Upper lobe of left lung (tissue), 4 donors: ENCODE data around the gene TRIM44.

ENCODE experiments used
- CTCF ChIP-seq, 6 experiments: fragments of 450-650 bp in 4 of 6; fragments of 200-600 bp in 2 of 6; sonication (generic) in 2 of 6; IDR thresholded peaks; one replicate each; pipeline ENCODE4 v1.5.1; 2016 to 2019; ENCODE audit warnings: antibody characterized with exemption in 6 of 6
- POLR2A ChIP-seq, 4 donors: fragments of 450-650 bp; IDR thresholded peaks; one replicate each; pipeline ENCODE4 v1.5.1; 2016 to 2017; ENCODE audit warnings: antibody characterized with exemption in 4 of 4, mild to moderate bottlenecking in 2 of 4
- POLR2AphosphoS5 ChIP-seq, 2 donors: sonication (generic); formaldehyde crosslinking; IDR thresholded peaks; one replicate each; pipeline ENCODE4 v1.5.1; 2017; ENCODE audit warnings: antibody characterized with exemption in 2 of 2

DNA sequence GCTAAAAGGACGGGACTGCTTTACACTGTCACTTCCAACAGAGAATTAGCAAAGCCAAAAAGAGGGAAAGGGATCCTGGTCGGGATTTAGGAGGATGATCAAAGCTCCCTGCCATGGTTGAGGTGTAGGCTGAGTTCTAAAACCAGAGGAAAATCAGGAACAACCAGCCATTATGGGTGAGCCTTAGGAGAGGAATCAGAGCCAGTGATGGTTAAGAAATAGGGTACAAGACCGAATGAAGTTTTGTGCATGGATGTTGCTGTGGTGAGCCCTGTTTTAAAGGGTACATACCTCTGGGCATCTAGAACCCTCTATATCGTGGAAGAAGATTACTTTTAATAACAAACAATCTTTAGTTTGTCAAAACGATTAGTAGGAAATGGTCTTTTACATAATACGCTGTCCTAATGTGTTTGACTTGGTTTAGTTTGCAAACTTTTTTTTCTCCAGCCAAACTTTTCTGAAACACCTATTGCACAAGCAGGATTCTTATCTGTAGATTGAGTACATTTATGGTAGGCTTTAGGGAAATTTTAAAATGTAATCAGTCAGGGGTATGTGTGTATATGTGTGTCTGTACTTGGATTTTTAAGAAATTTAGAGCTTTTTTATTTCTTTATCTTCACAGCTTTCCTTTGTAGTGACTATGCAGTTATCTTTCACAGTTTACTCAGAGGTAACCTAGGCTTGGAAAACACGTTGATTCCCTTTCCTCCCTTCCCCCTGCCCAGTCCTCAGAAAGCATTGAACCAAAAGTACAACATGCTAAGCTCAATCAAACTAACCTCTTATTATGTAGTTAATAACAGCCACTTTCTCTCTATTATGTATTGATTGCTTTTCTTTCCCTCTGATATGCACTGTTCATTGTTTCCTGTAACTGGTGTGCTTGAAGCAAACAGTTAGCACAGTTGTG is 26.8 kb downstream of the TRIM44 start:
- TF ChIP-seq POLR2A (IDR thresholded peaks at IDR 0.05) (no peak), POLR2AphosphoS5 (IDR thresholded peaks at IDR 0.05) (no peak), CTCF (IDR thresholded peaks at IDR 0.05) (no peak)
